Choroid plexus epithelial cell (primary cell): ENCODE data around the gene EMSY.

Experiments
- DNase-seq: peaks from one replicate; pipeline ENCODE4 v3.0.0-alpha.2; 2010; ENCODE audit warnings: low read depth
- H3K4me3 ChIP-seq: 2 replicates; pipeline ENCODE4 v1.5.1; 2011; ENCODE audit warnings: low read depth, mild to moderate bottlenecking, control low read depth, low read length, moderate library complexity
- TF ChIP-seq, protein P1 (sequence below): conservative IDR thresholded peaks from 2 replicates; pipeline ENCODE4 v1.5.1; 2011; ENCODE audit warnings: low read depth, mild to moderate bottlenecking, control low read depth, inconsistent platforms, low read length, moderate library complexity

EMSY gene

DNA sequence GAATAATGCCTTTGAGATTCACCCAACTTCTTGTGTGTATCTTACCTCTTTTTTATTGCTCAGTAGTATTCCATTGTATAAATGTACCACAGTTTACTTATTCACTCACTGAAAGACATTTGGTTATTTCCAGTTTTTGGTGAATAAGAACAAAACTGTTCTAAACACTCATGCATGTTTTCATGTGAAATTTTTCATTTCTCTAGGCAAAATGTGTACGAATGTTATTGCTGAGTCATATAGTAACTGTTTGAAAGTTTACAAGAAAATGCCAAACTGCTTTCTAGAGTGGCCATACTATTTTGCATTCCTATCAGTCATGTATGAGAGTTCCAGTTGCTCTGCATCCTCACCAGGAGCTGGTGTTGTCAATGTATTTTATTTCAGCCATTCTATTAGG is 8.8 kb upstream of the EMSY start:
- H3K4me3 ChIP-seq, result no peak overlapping the region
- no peak for DNase-seq
- TF ChIP-seq, protein P1, sequence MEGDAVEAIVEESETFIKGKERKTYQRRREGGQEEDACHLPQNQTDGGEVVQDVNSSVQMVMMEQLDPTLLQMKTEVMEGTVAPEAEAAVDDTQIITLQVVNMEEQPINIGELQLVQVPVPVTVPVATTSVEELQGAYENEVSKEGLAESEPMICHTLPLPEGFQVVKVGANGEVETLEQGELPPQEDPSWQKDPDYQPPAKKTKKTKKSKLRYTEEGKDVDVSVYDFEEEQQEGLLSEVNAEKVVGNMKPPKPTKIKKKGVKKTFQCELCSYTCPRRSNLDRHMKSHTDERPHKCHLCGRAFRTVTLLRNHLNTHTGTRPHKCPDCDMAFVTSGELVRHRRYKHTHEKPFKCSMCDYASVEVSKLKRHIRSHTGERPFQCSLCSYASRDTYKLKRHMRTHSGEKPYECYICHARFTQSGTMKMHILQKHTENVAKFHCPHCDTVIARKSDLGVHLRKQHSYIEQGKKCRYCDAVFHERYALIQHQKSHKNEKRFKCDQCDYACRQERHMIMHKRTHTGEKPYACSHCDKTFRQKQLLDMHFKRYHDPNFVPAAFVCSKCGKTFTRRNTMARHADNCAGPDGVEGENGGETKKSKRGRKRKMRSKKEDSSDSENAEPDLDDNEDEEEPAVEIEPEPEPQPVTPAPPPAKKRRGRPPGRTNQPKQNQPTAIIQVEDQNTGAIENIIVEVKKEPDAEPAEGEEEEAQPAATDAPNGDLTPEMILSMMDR, result no peak

DNA sequence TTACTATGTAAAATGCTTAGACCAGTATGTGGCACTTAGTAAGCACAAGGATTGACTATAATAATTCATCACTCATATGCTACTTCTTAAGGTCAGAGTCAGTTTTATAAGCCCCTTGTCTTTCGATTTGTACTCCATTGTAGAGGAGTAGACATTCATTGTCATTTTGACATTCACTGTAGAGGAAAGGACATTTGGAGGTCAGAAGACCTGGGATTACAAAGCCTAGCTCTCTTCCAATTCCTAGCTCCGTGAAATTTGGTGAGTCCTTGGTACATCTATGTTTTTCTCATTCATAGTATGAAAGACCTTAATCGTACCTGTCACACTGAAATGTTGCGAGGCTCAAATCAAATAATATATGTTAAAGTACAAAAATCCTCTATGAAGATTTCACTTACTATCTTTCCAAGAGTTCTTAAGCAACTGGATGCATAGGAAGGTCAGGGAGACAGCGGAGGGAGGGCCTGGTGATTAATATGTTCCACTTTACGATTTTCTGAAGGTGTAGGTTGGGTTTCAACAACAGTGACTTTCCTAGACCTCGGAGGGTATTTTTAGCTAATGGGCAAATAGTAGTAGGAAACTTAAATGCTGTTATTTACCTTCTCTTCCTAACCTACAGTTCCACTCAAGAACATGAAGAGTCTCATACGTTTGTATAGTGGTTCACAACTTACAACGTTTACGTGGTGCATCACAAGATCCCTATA is 1.4 kb upstream of the EMSY start:
- TF ChIP-seq, protein P1, result no peak
- DNase-seq, result peak; percentile 46
- H3K4me3 ChIP-seq, result peak overlapping the region; percentile 93

DNA sequence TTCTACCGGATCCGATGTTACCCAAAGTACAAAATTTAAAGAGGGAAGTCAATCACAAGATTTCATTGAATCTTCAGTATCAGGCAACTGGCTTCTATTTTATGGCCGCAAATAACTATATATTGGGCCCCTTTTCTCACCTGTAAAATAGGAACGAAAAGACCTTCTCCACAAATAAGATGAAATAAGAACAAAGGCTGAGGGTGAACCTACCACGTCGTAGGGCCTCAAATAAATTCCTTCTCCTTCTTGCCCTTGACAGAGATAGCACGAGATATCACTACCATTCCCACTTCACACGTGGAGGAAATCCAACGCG is 794 bp upstream of the EMSY start:
- DNase-seq, result no peak
- peak overlapping the region; percentile 93 for H3K4me3 ChIP-seq
- TF ChIP-seq, protein P1, result no peak

DNA sequence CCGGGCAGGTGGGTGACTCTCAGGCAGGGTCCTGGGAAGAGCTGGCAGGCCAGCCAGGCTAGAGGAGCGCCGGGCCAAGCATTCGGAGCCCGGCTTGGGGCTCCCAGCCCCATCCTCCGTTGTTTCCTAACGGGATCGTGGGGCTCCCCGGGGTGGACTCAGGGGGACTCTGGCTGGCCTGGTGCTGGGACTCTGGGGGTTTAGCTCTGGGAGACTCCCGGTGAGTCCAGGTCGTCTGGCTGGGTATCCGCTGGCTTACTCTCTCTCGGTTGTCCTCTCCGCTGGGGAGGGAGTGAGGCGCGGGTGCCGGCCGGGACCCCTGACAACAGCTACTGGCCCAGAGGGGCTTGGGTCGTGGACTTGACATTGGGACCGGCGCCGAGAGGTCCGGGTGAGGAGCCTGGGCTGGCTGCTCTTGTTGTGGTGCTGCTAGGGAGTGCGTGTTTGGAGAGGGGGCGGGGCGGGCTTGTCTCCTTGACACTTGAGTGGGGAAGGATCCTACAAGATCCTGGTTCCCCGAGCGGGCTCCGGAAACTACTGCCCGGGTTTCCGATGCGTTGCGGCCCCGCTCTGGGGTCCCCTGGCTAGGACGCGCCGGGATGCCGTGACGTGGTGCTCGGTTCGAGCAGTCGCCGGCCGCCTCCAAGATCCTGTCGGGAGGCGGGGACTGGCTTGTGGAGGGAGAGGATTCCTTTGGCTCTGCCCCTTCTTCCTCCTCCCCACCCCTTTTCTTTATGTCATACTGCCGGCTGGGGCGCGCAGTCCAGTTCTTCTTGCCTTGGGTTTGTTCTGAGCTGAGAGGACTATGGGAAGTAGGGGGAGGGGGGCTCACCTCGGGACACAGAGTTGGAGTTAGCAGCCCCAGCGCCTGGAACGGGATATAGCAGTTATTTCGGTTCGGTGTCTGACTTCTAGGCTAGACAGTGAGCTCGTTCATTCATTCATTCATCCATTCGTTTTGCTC is 585 bp downstream of the EMSY start:
- TF ChIP-seq, protein P1, result peak; percentile 41
- DNase-seq, result peak; percentile 95
- H3K4me3 ChIP-seq, result peak overlapping the region; percentile 93

DNA sequence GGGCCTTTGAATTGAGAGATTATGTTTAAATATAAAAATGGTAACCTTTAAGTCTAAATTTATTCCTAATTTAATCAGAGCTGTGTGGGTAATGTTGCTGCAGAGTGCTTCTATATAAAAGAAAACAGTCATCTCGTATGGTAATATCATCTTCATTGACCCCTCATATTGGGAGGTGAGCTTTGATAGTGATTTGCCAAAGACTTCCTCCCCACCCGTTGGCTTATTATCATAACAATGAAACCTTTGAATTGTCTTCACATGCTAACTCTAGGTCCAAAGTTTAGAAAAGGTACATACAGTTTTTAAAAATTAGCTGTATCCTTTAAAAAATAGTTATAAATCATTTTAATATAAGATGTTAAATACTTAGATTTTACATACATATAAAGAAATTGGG is 3.7 kb downstream of the EMSY start:
- DNase-seq, result no peak
- TF ChIP-seq, protein P1, result no peak
- H3K4me3 ChIP-seq, result no peak overlapping the region

DNA sequence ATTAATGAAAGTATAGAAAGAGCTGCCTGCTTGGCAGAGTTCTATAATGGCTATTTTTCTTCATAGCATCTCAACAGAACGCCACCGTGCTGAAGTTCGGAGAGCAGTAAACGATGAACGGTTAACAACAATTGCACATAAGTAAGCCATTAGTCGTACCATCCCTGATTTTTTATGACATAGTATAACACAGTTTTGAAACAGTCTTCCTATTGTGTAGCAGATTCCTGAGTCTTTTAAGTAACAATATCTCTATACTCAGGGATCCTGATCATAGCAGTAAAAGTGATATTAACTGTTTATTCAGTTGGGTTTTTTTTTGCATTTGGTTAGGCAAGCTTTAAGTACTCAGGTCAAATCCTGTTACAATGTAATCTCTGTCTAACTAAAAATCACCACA is 8.4 kb downstream of the EMSY start:
- DNase-seq, result no peak
- TF ChIP-seq, protein P1, result no peak

More for the DNA sequence above, 8.4 kb downstream of the EMSY start:
- no peak overlapping the region for H3K4me3 ChIP-seq
